Stimulated activated CD8-positive, alpha-beta memory T cell treated with anti-CD3 and anti-CD28 coated beads, Interleukin-15, amount 100 ng/mL, for 24 hours (primary cell): ENCODE measurements around the gene DCDC2.
"Not testable (repeated sequence)": the region's sequence is repeated elsewhere in the genome, so short reads cannot be mapped to it uniquely, and the experiment has no call there.

ENCODE experiments used
- DNase-seq: peaks from one replicate; pipeline ENCODE4 v3.0.0-alpha.2; 2020; ENCODE audit warnings: low read depth

The DCDC2 gene

GRCh38 chr6:24223115-24223919 is 134.5 kb downstream of the DCDC2 start:
- DNase-seq = no peak

DNA sequence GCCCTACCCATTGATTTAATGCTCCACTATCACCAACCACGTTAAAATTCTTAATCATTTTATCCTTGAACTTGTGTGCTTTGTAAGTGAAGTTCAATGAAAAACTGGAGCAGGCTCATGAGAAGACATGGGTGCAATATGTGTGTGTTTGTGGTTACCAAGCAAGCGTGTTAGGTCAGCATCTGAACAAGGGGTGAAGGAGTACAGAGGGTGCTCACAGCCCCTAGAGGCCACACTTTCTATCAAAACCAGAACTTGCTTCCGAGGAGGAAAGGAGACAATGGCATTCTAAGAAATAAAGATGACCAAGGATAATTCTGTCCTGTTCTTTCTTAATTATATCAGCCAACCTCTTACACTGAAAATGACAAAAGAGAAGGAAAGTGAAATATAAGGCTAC is 138.2 kb downstream of the DCDC2 start:
- no peak for DNase-seq

DNA sequence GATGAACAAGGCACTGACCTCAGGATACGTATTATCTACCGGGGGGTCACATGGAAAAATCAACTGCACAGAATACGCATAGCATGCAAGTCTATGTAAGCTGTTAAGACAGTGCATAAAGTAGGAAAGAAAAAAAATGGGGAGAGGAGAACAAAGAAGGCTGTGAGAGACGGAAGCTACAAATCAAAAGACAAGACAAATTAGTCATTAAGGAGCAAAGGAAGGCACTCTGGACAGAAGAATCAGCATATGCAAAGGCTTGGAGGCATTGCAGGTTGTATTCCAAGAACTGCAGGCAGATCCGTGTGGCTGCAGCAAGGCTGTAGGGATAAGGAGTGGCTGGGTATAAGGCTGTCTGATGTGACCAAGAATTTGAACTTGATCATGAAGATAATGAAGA is 142.9 kb downstream of the DCDC2 start:
- no peak for DNase-seq

DNA sequence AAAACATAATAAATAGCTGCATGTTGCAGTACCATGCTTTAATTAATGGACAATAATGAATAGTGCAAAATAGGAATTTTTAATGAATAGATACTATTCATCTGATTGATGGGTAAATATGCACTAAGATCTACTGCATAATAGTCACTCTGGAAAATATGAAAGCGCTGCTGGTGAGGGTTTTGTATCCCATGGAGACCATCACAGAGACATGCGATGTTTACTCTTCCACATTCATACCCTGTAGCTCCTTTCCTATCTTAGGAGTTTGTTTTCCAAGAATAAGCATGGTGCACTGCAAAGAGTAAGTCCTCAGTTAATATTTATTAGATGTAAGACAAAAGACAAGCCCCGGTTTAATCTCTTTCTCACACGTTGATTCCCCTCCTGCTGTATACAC is 150.4 kb downstream of the DCDC2 start:
- no peak for DNase-seq

- DNase-seq = no peak
Measured at GRCh38 chr6:24205020-24205492, 152.8 kb downstream of the DCDC2 start.

DNA sequence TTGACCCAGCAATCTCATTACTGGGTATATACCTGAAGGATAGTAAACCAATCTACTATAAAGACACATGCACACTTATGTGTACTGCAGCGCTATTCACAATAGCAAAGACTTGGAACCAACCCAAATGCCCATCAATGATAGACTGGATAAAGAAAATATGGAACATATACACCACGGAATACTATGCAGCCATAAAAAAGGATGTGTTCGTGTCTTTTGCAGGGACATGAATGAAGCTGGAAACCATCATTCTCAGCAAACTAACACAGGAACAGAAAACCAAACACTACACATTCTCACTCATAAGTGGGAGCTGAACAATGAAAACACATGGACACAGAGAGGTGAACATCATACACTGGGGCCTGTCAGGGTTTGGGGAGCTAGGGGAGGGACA is 153.7 kb downstream of the DCDC2 start:
- DNase-seq = not testable (repeated sequence)

- no peak for DNase-seq
Measured at GRCh38 chr6:24197892-24198291, 160.0 kb downstream of the DCDC2 start.

GRCh38 chr6:24195836-24196597 is 161.8 kb downstream of the DCDC2 start:
- DNase-seq = no peak

GRCh38 chr6:24194978-24195700 is 162.7 kb downstream of the DCDC2 start:
- DNase-seq = no peak

GRCh38 chr6:24193364-24193763 is 164.5 kb downstream of the DCDC2 start:
- DNase-seq = no peak

- no peak for DNase-seq
Measured at GRCh38 chr6:24191346-24191745, 166.5 kb downstream of the DCDC2 start.

GRCh38 chr6:24188578-24189080 is 169.2 kb downstream of the DCDC2 start:
- no peak for DNase-seq

DNA sequence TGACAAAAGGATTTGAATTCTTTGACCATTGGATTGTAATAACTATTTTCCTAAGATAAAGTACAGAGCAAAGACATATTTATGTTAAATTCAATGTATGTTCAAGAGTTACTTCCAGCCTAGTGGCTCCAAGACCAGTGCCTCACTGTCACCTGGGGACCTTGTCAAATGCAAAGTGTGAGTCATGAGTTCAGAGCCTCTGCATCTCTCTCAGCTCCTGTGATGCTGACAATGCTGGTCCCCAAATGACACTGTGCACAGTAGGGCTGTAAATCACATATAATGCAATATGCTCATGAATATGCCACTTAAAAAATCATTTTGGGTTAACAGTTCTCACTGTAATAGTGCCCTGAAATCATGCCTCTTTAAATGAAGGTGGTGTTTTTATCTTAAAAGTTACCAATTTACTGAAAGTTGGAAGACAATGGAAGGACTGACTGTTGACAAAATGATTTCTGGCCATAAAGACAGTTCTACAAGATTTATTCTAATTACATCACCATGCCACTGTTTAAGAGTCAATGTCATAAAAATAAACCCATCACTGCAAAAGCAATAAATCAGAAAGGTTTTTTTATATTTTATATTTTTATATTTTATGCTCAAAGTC is 169.8 kb downstream of the DCDC2 start:
- DNase-seq = no peak

GRCh38 chr6:24186349-24186748 is 171.5 kb downstream of the DCDC2 start:
- DNase-seq = no peak

DNA sequence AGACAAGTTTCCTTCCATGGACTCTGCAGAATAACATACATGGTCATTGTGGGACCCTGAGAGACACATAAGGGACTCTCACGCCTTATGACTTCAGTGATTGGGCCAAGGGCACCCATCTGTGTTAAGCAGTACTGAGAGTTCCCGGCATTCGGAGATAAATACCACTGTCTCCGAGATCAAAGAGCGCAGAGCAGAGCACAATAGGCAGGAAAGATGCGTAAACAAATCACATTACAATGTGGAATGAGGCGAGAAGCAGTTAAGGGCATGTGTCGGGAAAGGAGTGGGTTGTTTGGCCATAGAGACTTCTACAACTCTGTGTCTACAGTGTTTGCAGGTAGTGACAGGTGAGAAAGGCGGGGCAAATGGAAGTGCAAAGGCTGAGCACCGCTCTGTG is 174.3 kb downstream of the DCDC2 start:
- no peak for DNase-seq

DNA sequence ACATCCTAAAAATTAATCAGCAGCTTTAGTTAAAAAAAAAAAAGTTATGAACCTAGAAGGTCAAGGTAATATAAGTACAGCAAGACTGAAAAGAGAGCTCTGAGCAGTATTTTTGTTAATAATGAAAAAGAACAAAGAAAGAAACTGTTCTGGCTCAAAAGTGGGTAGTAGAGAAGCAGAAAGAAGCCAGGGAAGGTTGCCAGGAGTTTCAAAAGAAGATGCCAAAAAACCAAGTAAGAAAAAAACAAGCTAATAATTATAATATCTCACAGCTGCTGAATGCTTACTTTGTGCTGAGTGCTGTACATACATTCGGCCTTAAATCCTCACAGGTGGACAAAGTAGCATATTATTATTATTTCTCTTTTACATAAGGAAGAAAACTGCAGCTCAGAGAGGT is 200.0 kb downstream of the DCDC2 start:
- no peak for DNase-seq

DNA sequence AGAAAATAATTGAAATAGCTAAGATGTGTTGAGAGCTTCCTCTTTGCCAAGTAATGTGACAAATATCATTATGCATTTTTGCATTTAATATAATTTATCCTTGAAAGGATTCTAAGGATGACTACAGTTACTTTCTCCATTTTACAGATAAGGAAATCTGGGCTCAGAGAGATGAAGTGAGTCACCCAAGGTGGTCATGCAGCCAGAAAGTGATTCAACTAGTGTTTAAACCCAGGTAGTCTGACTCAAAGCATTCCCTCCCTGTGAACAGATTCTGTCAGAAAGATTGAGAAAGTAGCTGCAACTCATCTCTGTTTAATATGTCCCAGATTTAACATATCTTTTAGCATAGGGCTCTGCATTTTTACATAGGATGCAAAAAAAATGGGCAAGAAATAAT is 203.7 kb downstream of the DCDC2 start:
- no peak for DNase-seq

- no peak for DNase-seq
Measured at GRCh38 chr6:24152014-24152413, 205.8 kb downstream of the DCDC2 start.

- no peak for DNase-seq
Measured at GRCh38 chr6:24149836-24150235, 208.0 kb downstream of the DCDC2 start.

DNA sequence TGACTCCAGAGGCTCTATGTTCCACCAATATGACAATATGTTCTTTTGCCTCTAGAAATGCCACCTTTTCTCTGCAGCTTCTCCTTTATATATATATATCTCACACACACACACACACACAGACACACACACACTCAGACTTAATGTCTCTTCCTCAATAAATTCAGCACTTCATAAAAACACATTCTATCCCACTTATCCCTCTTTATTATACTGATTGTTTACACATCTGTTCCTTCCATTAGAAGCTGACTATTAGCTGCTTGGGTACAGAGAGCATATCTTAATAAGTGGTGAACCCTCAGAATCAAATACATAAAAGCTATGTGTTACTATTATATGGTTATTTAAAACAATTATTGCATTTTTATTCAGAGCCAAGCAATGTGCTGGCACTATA is 208.6 kb downstream of the DCDC2 start:
- no peak for DNase-seq

GRCh38 chr6:24148684-24149083 is 209.2 kb downstream of the DCDC2 start:
- no peak for DNase-seq

DNA sequence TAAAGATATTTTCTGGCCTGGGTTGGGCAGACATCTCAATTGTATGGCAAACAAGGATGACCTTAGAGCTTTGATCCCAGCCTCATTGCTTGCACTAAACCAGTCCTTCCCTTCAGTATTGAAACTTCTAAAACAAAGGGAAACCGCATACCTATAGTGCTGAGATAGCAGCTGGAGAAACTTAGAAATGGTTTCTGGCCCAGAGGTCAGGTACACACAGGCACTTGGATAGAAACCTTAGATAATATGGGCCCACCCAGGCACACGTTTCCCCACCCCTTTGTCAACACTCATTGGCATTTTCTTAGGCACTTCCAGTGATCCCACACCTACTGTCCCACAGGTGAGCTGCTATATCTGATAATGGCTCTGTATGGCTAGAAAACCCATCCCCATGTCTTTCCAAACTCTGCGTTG is 209.7 kb downstream of the DCDC2 start:
- no peak for DNase-seq
